Measurements from ENCODE around the gene IMMP1L.

Gene IMMP1L

GRCh38 chr11:31474083-31474482, 35.3 kb downstream of the IMMP1L start:
- DNase-seq = no peak

- no peak for DNase-seq
These were observed 45.0 kb downstream of the IMMP1L start for GRCh38 chr11:31464436-31464835.

- DNase-seq = no peak
These were observed 54.2 kb downstream of the IMMP1L start for GRCh38 chr11:31455177-31455576.

GRCh38 chr11:31450841-31451240, 58.6 kb downstream of the IMMP1L start:
- DNase-seq = no peak

GRCh38 chr11:31449040-31449439, 60.4 kb downstream of the IMMP1L start:
- no peak for DNase-seq

- no peak for DNase-seq
These were observed 63.8 kb downstream of the IMMP1L start for GRCh38 chr11:31445621-31446020.

GRCh38 chr11:31443802-31444201, 65.6 kb downstream of the IMMP1L start:
- DNase-seq = no peak

GRCh38 chr11:31442086-31442485, 67.3 kb downstream of the IMMP1L start:
- no peak for DNase-seq

- no peak for DNase-seq
These were observed 68.1 kb downstream of the IMMP1L start for GRCh38 chr11:31441296-31441695.

- DNase-seq = no peak
These were observed 71.5 kb downstream of the IMMP1L start for GRCh38 chr11:31437742-31438435.

GRCh38 chr11:31433851-31434250, 75.6 kb downstream of the IMMP1L start:
- no peak for DNase-seq

- DNase-seq = no peak
These were observed 84.8 kb downstream of the IMMP1L start for GRCh38 chr11:31424652-31425051.

GRCh38 chr11:31422703-31423102, 86.7 kb downstream of the IMMP1L start:
- DNase-seq = no peak

- DNase-seq = no peak
These were observed 87.6 kb downstream of the IMMP1L start for GRCh38 chr11:31421820-31422219.

- no peak for DNase-seq
These were observed 89.8 kb downstream of the IMMP1L start for GRCh38 chr11:31419669-31420068.

- DNase-seq = no peak
These were observed 90.3 kb downstream of the IMMP1L start for GRCh38 chr11:31419138-31419537.

- DNase-seq = no peak
These were observed 91.6 kb downstream of the IMMP1L start for GRCh38 chr11:31417816-31418215.

GRCh38 chr11:31417357-31417756, 92.1 kb downstream of the IMMP1L start:
- DNase-seq = no peak

GRCh38 chr11:31415435-31415834, 94.0 kb downstream of the IMMP1L start:
- DNase-seq = no peak

- no peak for DNase-seq
These were observed 95.1 kb downstream of the IMMP1L start for GRCh38 chr11:31414338-31414737.

GRCh38 chr11:31412946-31413345, 96.5 kb downstream of the IMMP1L start:
- DNase-seq = no peak

GRCh38 chr11:31408201-31408600, 101.2 kb downstream of the IMMP1L start:
- no peak for DNase-seq

GRCh38 chr11:31404614-31405013, 104.8 kb downstream of the IMMP1L start:
- no peak for DNase-seq

GRCh38 chr11:31397239-31397834, 112.1 kb downstream of the IMMP1L start:
- DNase-seq = no peak

- no peak for DNase-seq
These were observed 122.0 kb downstream of the IMMP1L start for GRCh38 chr11:31387379-31387778.

Measured in stimulated activated CD4-positive, alpha-beta T cell treated with anti-CD3 and anti-CD28 coated beads, Interleukin-12 subunit alpha, Interleukin-12 subunit beta, amount 100 ng/mL, for 4 hours (primary cell).